SK-N-SH (cell line): ENCODE data around the gene TBC1D20. TPM values are rescaled to one million over a fixed set of nuclear protein-coding genes. Genes with fewer than 3 reads are reported as not detected.

Experiments used
- CTCF ChIA-PET: fragments of 300-600, 350-600 bp; formaldehyde crosslinking; extraction: SDS; loops from one replicate; lab custom pipeline; 2021; lab: Yijun Ruan, JAX
- POLR2A ChIA-PET: fragments of 350-600 bp; sonication (Branson Sonifier 250); formaldehyde crosslinking; extraction: SDS; loops from one replicate; lab custom pipeline; 2020; ENCODE audit warnings: antibody characterized with exemption, inconsistent platforms; lab: Yijun Ruan, JAX
- DNase-seq: peaks from one replicate; pipeline ENCODE4 v3.0.0; 2012
- H2AFZ ChIP-seq: fragments of 200-600 bp; sonication (generic); 2 replicates; pipeline ENCODE4 v1.8.1; 2016; ENCODE audit warnings: antibody characterized with exemption, mild to moderate bottlenecking, low read depth
- H3F3A ChIP-seq: fragments of 200-600 bp; sonication (generic); replicated peaks from 2 replicates; pipeline ENCODE3; 2016; ENCODE audit warnings: antibody characterized with exemption, mild to moderate bottlenecking; ENCODE audit not compliant: insufficient read depth
- H3K27ac ChIP-seq, 2 experiments: fragments of 200-500 bp in 1 of 2; fragments of 200-600 bp in 1 of 2; sonication (Bioruptor generic) in 1 of 2; sonication (generic), shearing (Covaris generic) in 1 of 2; 2 replicates each; pipeline versions ENCODE4 v1.5.1 to v1.6.1; 2014 to 2016; ENCODE audit warnings: low read depth in 2 of 2, inconsistent platforms in 1 of 2, low read length in 1 of 2, mild to moderate bottlenecking in 1 of 2, mixed read lengths in 1 of 2
- H3K27me3 ChIP-seq: fragments of 200-600 bp; sonication (generic), shearing (Covaris generic); 2 replicates; pipeline ENCODE4 v1.6.1; 2016; ENCODE audit warnings: mixed run types; ENCODE audit not compliant: insufficient read depth
- H3K36me3 ChIP-seq, 2 experiments: fragments of 200-500 bp in 1 of 2; fragments of 200-600 bp in 1 of 2; sonication (Bioruptor generic) in 1 of 2; sonication (generic) in 1 of 2; replicated peaks in 1 of 2; 2 replicates each; pipeline versions ENCODE3 to v1.5.1; 2014 to 2016; ENCODE audit warnings: low read length in 1 of 2, mild to moderate bottlenecking in 1 of 2; ENCODE audit not compliant: insufficient read depth in 2 of 2, control insufficient read depth in 1 of 2
- H3K4me1 ChIP-seq, 2 experiments: fragments of 200-500 bp in 1 of 2; fragments of 200-600 bp in 1 of 2; sonication (Bioruptor generic) in 1 of 2; sonication (generic), shearing (Covaris generic) in 1 of 2; 2 replicates each; pipeline versions ENCODE4 v1.5.1 to v1.6.1; 2014 to 2016; ENCODE audit warnings: low read depth in 1 of 2, low read length in 1 of 2, mixed run types in 1 of 2; ENCODE audit not compliant: insufficient read depth in 2 of 2, control insufficient read depth in 1 of 2
- H3K4me2 ChIP-seq: fragments of 200-600 bp; sonication (generic), shearing (Covaris generic); 2 replicates; pipeline ENCODE4 v1.6.1; 2017; ENCODE audit warnings: mixed run types
- H3K4me3 ChIP-seq, 2 experiments: fragments of 200-500 bp in 1 of 2; fragments of 200-600 bp in 1 of 2; sonication (Bioruptor generic) in 1 of 2; sonication (generic), shearing (Covaris generic) in 1 of 2; 2 replicates each; pipeline versions ENCODE4 v1.5.1 to v1.8.1; 2014 to 2016; ENCODE audit warnings: low read depth in 2 of 2, inconsistent platforms in 1 of 2, low read length in 1 of 2, mild to moderate bottlenecking in 1 of 2, mixed read lengths in 1 of 2, moderate library complexity in 1 of 2
- H3K79me2 ChIP-seq: fragments of 200-600 bp; sonication (generic); 2 replicates; pipeline ENCODE4 v1.8.1; 2017; ENCODE audit warnings: mild to moderate bottlenecking; ENCODE audit not compliant: insufficient read depth
- H3K9ac ChIP-seq: fragments of 200-600 bp; sonication (generic); 2 replicates; pipeline ENCODE4 v1.6.1; 2017; ENCODE audit warnings: mixed run types
- H3K9me2 ChIP-seq: fragments of 200-600 bp; sonication (generic); 2 replicates; pipeline ENCODE4 v1.6.1; 2017; ENCODE audit warnings: mixed run types
- H3K9me3 ChIP-seq: fragments of 200-600 bp; sonication (generic); 2 replicates; pipeline ENCODE4 v1.6.1; 2017; ENCODE audit warnings: mixed run types, mild to moderate bottlenecking, moderate library complexity
- H4K20me1 ChIP-seq: fragments of 200-600 bp; sonication (generic); 2 replicates; pipeline ENCODE4 v1.6.1; 2017; ENCODE audit warnings: mild to moderate bottlenecking, mixed run types; ENCODE audit not compliant: insufficient read depth
- CHD2 ChIP-seq: fragments of 150-350 bp; IDR thresholded peaks from 2 replicates; pipeline ENCODE4 v1.6.1; 2018; ENCODE audit warnings: low read length; ENCODE audit not compliant: partially characterized antibody
- EP300 ChIP-seq, 2 experiments: IDR thresholded peaks; 2 replicates each; pipeline versions ENCODE4 v1.4.0 to v1.6.1; 2012; ENCODE audit warnings: borderline replicate concordance in 1 of 2, low read depth in 1 of 2, low read length in 1 of 2
- POLR2AphosphoS5 ChIP-seq: IDR thresholded peaks from 2 replicates; pipeline ENCODE4 v1.6.1; 2012; ENCODE audit warnings: low read depth, low read length
- RFX5 ChIP-seq: IDR thresholded peaks from 2 replicates; pipeline ENCODE4 v1.6.1; 2012; ENCODE audit warnings: mild to moderate bottlenecking, improper control_type of control experiment, low read length
- RXRA ChIP-seq: IDR thresholded peaks from 2 replicates; pipeline ENCODE4 v1.4.0; 2012; ENCODE audit warnings: low read depth, mild to moderate bottlenecking, borderline replicate concordance
- SIN3A ChIP-seq: IDR thresholded peaks from 2 replicates; pipeline ENCODE4 v1.6.1; 2012; ENCODE audit warnings: low read depth, mild to moderate bottlenecking, low read length, moderate library complexity, borderline replicate concordance
- TEAD4 ChIP-seq: IDR thresholded peaks from 2 replicates; pipeline ENCODE4 v1.4.0; 2012; ENCODE audit warnings: mild to moderate bottlenecking, borderline replicate concordance; ENCODE audit not compliant: insufficient read depth
- WGBS: methylation state at CpG from one replicate; pipeline ENCODE4 v1.1.6; 2017; ENCODE audit warnings: low lambda C conversion rate; 5-methylcytosine and 5-hydroxymethylcytosine counted together
- polyA plus RNA-seq, 3 experiments: library from polyadenylated mRNA; depleted of rRNA; stranded (reverse); fragments of >200 nt; gene quantifications; 2 replicates each; pipeline ENCODE4 v1.2.3, GENCODE V29; 2012
- TF ChIP-seq, protein P1 (sequence below): IDR thresholded peaks from 2 replicates; pipeline ENCODE4 v1.4.0; 2012; ENCODE audit warnings: low read depth
- TF ChIP-seq, protein P2 (sequence below): fragments of 150-350 bp; IDR thresholded peaks from 2 replicates; pipeline ENCODE4 v1.6.1; 2016; ENCODE audit warnings: mild to moderate bottlenecking, low read depth, low read length

Gene TBC1D20
- polyA plus RNA-seq, 1 of the 3 experiments (the other 2 are of a cell fraction): 27.7 TPM

DNA sequence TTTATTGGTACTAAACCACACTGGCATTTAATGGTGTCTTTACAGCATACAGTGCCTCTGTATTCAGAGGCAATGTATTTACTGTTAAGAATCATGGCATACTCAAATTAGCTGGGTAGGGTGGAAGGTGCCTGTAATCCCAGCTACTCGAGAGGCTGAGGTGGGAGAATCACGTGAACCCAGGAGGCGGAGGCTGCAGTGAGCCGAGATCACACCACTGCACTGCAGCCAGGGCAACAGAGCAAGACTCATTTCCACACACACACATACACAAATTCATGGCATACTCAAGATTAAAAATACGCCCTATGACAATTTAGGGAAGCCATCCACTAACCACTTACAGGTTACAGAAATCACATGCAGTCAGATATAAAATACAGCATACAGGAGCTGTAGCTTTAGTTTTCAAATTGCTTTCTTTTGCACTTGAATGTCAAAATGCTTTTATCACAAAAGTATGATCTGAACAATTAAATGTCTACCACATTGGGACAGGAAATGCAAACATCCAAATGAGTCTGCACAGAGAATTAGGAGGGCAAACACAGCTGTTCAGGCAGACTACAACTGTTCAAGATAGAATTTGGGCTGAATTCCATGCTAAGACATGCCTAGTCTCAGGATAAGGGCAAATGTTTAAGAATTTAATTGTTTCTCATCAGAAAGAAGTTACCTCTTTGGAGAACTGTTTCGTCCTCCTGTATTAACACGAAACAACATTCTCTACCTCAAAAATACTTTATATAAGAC lies 44.8 kb upstream of the TBC1D20 start:
- Histone ChIP-seq H3K9ac (no peak overlapping the region), H3F3A (no peaks in the 10 kb centered on the region), H3K27me3 (no peaks in the 10 kb centered on the region)
- TF ChIP-seq RXRA (no peak), SIN3A (no peak), RFX5 (no peak), CHD2 (no peak)
- TF ChIP-seq, all 33 proteins: peak for 0
- ChIA-PET CTCF (interaction anchor here (1.0 to 1.2 kb wide), 3 partner anchors 16 to 232 kb away, joined by 3 to 4 read pairs (median 3); no protein-coding TSS in a partner anchor), POLR2A (no interaction called here)
- H2AFZ ChIP-seq: no peak overlapping the region
- no peak for DNase-seq
- H3K27ac ChIP-seq: no peak overlapping the region; a peak in 1 of 4 replicates
- 97% methylated on average over 7 of the region's 7 CpGs for WGBS
- no peaks in the 10 kb centered on the region for H3K9me2 ChIP-seq
- peaks cover 0 to 8% of the 10 kb centered on the region in 2 experiments; a peak in 2 of 4 replicates for H3K4me1 ChIP-seq
- H3K4me3 ChIP-seq: no peak overlapping the region
- H3K4me2 ChIP-seq: no peak overlapping the region
- peaks cover 65% of the 10 kb centered on the region for H3K79me2 ChIP-seq
- H3K36me3 ChIP-seq: peaks cover 42 to 44% of the 10 kb centered on the region in 2 experiments
- H3K9me3 ChIP-seq: no peaks in the 10 kb centered on the region
- H4K20me1 ChIP-seq: peaks cover 59% of the 10 kb centered on the region

DNA sequence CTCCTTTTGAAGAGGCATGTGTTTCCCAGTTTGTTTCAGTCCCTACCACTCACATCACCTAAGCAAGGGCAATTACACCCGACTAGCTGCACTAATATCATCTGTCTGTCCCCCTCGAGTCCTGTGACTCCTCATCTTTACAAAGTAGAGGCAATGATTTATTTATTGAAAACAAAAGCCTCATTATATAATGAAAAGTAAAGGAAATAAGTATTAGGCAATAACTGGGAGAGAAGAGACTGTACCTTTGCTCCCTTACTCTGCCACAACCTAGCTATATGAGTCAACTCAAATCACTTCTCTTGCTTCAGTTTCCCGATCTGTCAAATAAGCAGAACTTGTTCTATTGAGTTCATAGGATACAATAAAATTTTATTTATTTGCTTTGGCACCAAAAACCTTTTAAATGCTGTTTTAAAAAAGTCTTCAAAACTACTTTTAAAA lies 42.3 kb upstream of the TBC1D20 start:
- peaks cover 47 to 59% of the 10 kb centered on the region in 2 experiments for H3K36me3 ChIP-seq
- 89% methylated on average over 3 of the region's 3 CpGs for WGBS
- DNase-seq: no peak
- no peak overlapping the region for H3K9ac ChIP-seq
- H3K4me2 ChIP-seq: no peak overlapping the region
- ChIA-PET CTCF (interaction anchor here (1.0 to 2.4 kb wide), 3 partner anchors 10 to 224 kb away, joined by 3 to 9 read pairs (median 3); no protein-coding TSS in a partner anchor), POLR2A (no interaction called here)
- peaks cover 0 to 8% of the 10 kb centered on the region in 2 experiments; a peak in 2 of 4 replicates for H3K4me1 ChIP-seq
- no peak overlapping the region for H3K27ac ChIP-seq
- TF ChIP-seq POLR2AphosphoS5 (no peak), RFX5 (no peak), EP300 (IDR thresholded peaks at IDR 0.05; ENCODE audit: borderline replicate concordance in 1 of 2, low read depth in 1 of 2, low read length in 1 of 2) (no peak), TEAD4 (no peak)
- TF ChIP-seq, protein P1, sequence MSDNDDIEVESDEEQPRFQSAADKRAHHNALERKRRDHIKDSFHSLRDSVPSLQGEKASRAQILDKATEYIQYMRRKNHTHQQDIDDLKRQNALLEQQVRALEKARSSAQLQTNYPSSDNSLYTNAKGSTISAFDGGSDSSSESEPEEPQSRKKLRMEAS: no peak
- TF ChIP-seq, protein P2, sequence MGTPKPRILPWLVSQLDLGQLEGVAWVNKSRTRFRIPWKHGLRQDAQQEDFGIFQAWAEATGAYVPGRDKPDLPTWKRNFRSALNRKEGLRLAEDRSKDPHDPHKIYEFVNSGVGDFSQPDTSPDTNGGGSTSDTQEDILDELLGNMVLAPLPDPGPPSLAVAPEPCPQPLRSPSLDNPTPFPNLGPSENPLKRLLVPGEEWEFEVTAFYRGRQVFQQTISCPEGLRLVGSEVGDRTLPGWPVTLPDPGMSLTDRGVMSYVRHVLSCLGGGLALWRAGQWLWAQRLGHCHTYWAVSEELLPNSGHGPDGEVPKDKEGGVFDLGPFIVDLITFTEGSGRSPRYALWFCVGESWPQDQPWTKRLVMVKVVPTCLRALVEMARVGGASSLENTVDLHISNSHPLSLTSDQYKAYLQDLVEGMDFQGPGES: no peak
- H3K79me2 ChIP-seq: peaks cover 40% of the 10 kb centered on the region
- no peaks in the 10 kb centered on the region for H3K9me3 ChIP-seq
- H4K20me1 ChIP-seq: peaks cover 36% of the 10 kb centered on the region
- no peaks in the 10 kb centered on the region for H3K9me2 ChIP-seq
- H2AFZ ChIP-seq: no peak overlapping the region
- no peak overlapping the region for H3K4me3 ChIP-seq
- no peaks in the 10 kb centered on the region for H3K27me3 ChIP-seq
- H3F3A ChIP-seq: no peaks in the 10 kb centered on the region
